ENCODE data around the gene FBN1. TPM values are rescaled to one million over a fixed set of nuclear protein-coding genes. Genes with fewer than 3 reads are reported as not detected.

FBN1 gene
- total and polyA plus RNA-seq, 7 donors: 7.7 to 40.6 (median 16.4) TPM

DNA sequence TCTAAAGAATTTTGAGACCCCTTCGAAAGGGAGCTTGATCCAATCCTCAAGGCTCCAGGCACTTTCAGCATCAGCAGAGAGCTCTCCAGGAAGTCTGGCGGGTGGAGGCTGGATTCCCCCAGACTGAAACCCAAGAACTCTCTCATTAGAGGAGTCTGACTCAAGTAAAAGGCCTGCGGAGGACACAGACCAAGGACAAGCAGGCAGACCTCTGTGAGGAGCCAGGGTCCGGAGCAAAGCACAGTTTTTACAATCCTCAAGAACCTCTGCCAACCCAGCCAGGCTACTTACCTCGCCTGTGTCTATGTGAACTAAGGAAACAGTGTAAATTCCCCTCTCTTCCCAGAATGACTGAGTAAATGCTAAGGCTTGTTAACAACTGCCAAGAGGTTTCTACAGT, 86.2 kb downstream of the FBN1 start:
- ATAC-seq (peak in 2 of 4 donors; percentile 32 to 37), DNase-seq (peak; percentile 28 to 41)
- TF ChIP-seq, protein P1, sequence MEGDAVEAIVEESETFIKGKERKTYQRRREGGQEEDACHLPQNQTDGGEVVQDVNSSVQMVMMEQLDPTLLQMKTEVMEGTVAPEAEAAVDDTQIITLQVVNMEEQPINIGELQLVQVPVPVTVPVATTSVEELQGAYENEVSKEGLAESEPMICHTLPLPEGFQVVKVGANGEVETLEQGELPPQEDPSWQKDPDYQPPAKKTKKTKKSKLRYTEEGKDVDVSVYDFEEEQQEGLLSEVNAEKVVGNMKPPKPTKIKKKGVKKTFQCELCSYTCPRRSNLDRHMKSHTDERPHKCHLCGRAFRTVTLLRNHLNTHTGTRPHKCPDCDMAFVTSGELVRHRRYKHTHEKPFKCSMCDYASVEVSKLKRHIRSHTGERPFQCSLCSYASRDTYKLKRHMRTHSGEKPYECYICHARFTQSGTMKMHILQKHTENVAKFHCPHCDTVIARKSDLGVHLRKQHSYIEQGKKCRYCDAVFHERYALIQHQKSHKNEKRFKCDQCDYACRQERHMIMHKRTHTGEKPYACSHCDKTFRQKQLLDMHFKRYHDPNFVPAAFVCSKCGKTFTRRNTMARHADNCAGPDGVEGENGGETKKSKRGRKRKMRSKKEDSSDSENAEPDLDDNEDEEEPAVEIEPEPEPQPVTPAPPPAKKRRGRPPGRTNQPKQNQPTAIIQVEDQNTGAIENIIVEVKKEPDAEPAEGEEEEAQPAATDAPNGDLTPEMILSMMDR (IDR thresholded peaks at IDR 0.05): no peak
- Histone ChIP-seq H3K27ac (no peak overlapping the region), H3K4me3 (no peak overlapping the region), H3K36me3 (ENCODE audit: insufficient read depth in 1 of 2, low read depth in 1 of 2) (no peaks in the 10 kb centered on the region), H3K27me3 (ENCODE audit: insufficient read depth in 3 of 3, low read length in 2 of 3) (no peaks in the 10 kb centered on the region), H3K4me1 (no peaks in the 10 kb centered on the region), H3K9me3 (no peaks in the 10 kb centered on the region)
- WGBS, 3 donors: 23 to 41% (median 26%) methylated on average over 5 of the region's 5 CpGs
- intact Hi-C loops (cut with DNase I): no loop called here

DNA sequence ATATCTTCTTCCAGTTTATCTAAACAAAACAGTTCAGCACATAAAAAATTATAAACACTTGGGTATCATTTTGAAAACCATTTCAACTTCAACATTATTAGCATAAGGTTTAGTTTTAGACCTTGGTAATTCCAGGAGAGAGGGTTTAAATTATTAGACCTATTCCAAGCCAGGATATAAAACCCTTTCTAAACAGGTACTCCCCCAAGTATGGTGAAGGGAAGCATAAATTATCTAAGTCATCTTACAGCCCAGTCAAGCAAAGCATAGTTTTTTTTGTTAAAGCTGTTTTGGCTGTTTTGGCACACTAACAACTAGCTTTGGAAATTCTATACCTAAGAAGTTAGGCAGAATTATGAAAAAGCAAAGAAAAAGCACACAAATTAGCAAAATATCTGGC, 87.3 kb downstream of the FBN1 start:
- Histone ChIP-seq H3K4me3 (no peak overlapping the region), H3K36me3 (ENCODE audit: insufficient read depth in 1 of 2, low read depth in 1 of 2) (no peaks in the 10 kb centered on the region), H3K27me3 (ENCODE audit: insufficient read depth in 3 of 3, low read length in 2 of 3) (no peaks in the 10 kb centered on the region), H3K27ac (no peak overlapping the region), H3K9me3 (no peaks in the 10 kb centered on the region), H3K4me1 (no peaks in the 10 kb centered on the region)
- DNase-seq (no peak), ATAC-seq (no peak)
- TF ChIP-seq, protein P1 (IDR thresholded peaks at IDR 0.05): no peak
- intact Hi-C loops (cut with DNase I): no loop called here

DNA sequence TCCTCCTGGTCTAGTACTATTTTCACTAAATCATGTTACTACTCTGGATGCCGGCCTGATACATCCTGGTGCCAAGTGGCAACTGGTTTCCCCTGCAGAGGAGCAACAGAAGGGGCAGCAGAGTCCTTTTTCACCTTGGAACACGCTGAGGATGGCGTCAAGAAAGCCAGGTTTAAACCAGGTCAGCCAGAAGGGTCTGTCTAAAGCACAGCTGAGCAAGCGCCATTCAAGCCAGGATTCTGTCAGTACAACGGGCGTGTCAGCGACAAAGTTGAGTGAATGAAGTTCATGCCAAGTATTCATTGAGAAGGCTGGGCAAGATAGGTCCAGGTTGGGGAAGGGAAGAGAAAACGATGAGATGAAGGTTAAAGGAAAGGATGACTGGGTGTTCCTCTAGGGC, 88.2 kb downstream of the FBN1 start:
- ATAC-seq (peak in 1 of 4 donors; percentile 37), DNase-seq (peak in 1 of 2 donors; percentile 35)
- H3K4me3 ChIP-seq: no peak overlapping the region
- intact Hi-C loops (cut with DNase I): no loop called here
- 19 to 35% (median 23%) methylated on average over 8 of the region's 8 CpGs for WGBS, 3 donors
- H3K9me3 ChIP-seq: no peaks in the 10 kb centered on the region
- TF ChIP-seq, protein P1 (IDR thresholded peaks at IDR 0.05): no peak
- H3K27ac ChIP-seq: no peak overlapping the region
- H3K27me3 ChIP-seq (ENCODE audit: insufficient read depth in 3 of 3, low read length in 2 of 3): no peaks in the 10 kb centered on the region
- no peaks in the 10 kb centered on the region for H3K4me1 ChIP-seq
- no peaks in the 10 kb centered on the region for H3K36me3 ChIP-seq (ENCODE audit: insufficient read depth in 1 of 2, low read depth in 1 of 2)

DNA sequence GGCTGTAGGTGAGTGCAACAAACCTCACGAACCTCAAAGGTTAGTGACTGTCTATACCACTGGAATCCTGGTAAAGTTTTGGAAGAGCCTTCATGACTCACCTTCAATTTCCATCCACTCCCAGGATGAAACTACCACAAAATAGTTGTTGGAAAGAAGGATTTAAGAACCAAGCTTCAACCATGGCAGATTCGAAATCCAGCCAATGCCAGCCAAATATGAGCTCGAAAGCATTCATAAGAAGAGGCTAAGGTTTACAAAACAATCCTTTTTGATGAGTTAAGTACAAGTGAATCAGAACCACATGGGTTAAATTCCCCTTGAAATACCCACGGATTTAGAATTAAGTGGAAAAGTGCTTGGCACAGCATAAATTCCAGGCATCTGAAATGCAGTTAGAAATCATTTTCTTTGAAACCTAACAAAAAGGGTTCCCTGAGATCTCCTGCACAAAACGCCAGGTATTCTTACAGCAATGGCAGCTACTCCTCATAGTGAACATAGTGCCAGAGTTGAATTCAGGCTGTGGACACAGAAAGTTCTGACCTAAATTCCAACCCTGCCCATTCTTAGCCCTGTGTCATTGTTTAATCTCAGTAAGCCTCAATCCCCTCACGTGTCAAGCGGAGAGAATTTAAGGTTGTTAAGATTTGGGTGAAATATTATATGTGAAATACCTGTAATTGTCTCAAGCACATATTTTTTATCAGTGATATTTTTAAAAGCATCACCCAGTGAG, 89.2 kb downstream of the FBN1 start:
- 51 to 72% (median 57%) methylated on average over 7 of the region's 7 CpGs for WGBS, 3 donors
- no peaks in the 10 kb centered on the region for H3K4me1 ChIP-seq
- no peaks in the 10 kb centered on the region for H3K27me3 ChIP-seq (ENCODE audit: insufficient read depth in 3 of 3, low read length in 2 of 3)
- ATAC-seq: no peak
- no peak for DNase-seq
- no peaks in the 10 kb centered on the region for H3K36me3 ChIP-seq (ENCODE audit: insufficient read depth in 1 of 2, low read depth in 1 of 2)
- TF ChIP-seq, protein P1 (IDR thresholded peaks at IDR 0.05): no peak
- intact Hi-C loops (cut with DNase I): no loop called here
- no peak overlapping the region for H3K4me3 ChIP-seq
- H3K27ac ChIP-seq: no peak overlapping the region
- no peaks in the 10 kb centered on the region for H3K9me3 ChIP-seq
